Loucy (cell line): ENCODE data around the gene NCOA1.

Experiments used
- EZH2phosphoT487 ChIP-seq: fragments of 200-600 bp; IDR thresholded peaks from 2 replicates; pipeline ENCODE4 v1.6.1; 2018; ENCODE audit warnings: antibody characterized with exemption, mild to moderate bottlenecking, moderate library complexity, borderline replicate concordance
- TF ChIP-seq, protein P1 (sequence below): fragments of 200-600 bp; sonication (generic); conservative IDR thresholded peaks from 2 replicates; pipeline ENCODE4 v1.5.1; 2014; ENCODE audit warnings: mild to moderate bottlenecking, antibody characterized with exemption, low read length

DNA sequence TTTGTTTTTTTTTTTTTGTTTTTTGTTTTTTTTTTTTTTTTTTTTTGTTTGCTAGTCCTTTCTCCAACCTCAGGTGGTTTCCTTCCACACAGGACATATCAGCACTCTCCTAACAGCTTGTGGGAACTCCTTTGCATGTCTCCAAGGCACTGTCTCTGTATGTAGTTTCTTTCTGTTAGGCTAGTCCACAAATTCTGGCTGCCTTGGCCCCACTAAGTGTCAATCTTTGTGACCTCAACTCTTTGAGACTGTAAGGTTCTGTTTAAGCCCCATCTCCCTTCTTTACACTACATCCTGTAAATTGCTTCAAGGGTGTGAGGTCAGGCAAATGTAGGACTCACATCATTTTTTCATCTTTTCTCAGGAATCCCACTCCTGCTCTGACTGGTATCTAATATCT, 85.1 kb downstream of the NCOA1 start:
- TF ChIP-seq, protein P1, sequence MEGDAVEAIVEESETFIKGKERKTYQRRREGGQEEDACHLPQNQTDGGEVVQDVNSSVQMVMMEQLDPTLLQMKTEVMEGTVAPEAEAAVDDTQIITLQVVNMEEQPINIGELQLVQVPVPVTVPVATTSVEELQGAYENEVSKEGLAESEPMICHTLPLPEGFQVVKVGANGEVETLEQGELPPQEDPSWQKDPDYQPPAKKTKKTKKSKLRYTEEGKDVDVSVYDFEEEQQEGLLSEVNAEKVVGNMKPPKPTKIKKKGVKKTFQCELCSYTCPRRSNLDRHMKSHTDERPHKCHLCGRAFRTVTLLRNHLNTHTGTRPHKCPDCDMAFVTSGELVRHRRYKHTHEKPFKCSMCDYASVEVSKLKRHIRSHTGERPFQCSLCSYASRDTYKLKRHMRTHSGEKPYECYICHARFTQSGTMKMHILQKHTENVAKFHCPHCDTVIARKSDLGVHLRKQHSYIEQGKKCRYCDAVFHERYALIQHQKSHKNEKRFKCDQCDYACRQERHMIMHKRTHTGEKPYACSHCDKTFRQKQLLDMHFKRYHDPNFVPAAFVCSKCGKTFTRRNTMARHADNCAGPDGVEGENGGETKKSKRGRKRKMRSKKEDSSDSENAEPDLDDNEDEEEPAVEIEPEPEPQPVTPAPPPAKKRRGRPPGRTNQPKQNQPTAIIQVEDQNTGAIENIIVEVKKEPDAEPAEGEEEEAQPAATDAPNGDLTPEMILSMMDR, result no peak
- TF ChIP-seq EZH2phosphoT487, result no peak
